ENCODE measurements around the gene RPS6KA1. TPM values are rescaled to one million over a fixed set of nuclear protein-coding genes. Genes with fewer than 3 reads are reported as not detected.
A peak's percentile ranks its signal among the peaks of the same experiment; 100 is the strongest.
"Not testable (repeated sequence)": the region's sequence is repeated elsewhere in the genome, so short reads cannot be mapped to it uniquely, and the experiment has no call there.

Gene RPS6KA1
- total and polyA plus RNA-seq, 2 of the 4 experiments (the other 2 are of a cell fraction) = 3.6 to 6.3 TPM

- Histone ChIP-seq H3K79me1 (ENCODE audit: low read depth in 1 of 2, low read length in 2 of 2) (peaks cover 5 to 12% of the 10 kb centered on the region in 2 experiments; a peak in 3 of 4 replicates), H3K18ac (ENCODE audit: low read depth, low read length) (peak overlapping the region; percentile 54), H4K20me1 (ENCODE audit: insufficient read depth, low read length) (peaks cover 4% of the 10 kb centered on the region; the same call in 1 of the 2 replicates), H3K9ac (ENCODE audit: low read depth, low read length) (peak overlapping the region; percentile 74), H4K5ac (ENCODE audit: low read depth, low read length) (peak overlapping the region; percentile 70), H3K4ac (ENCODE audit: low read depth, low read length) (peak overlapping the region; percentile 97), H4K8ac (ENCODE audit: low read depth in 2 of 2, low read length in 2 of 2) (peak overlapping the region; percentile 100), H3K27me3 (ENCODE audit: control insufficient read depth, insufficient read depth, low read length) (no peaks in the 10 kb centered on the region), H2BK20ac (ENCODE audit: low read depth, low read length) (no peak overlapping the region), H4K91ac (ENCODE audit: insufficient read depth, low read depth, low read length) (peak overlapping the region; percentile 79), H3K9me3 (ENCODE audit: control insufficient read depth, insufficient read depth, low read length) (no peaks in the 10 kb centered on the region), H3K36me3 (ENCODE audit: control insufficient read depth, insufficient read depth, low read length) (no peaks in the 10 kb centered on the region), H3K27ac (ENCODE audit: insufficient read depth, low read length) (peak overlapping the region; percentile 81), H3K4me2 (ENCODE audit: low read depth, low read length) (peak overlapping the region; percentile 81), H3K9me1 (ENCODE audit: insufficient read depth, low read length) (peaks cover 4% of the 10 kb centered on the region; the same call in 1 of the 2 replicates), H2BK120ac (ENCODE audit: low read depth, low read length) (peak overlapping the region; percentile 68), H3K4me1 (ENCODE audit: control insufficient read depth, insufficient read depth, low read length) (peaks cover 5% of the 10 kb centered on the region), H2BK5ac (ENCODE audit: low read depth, low read length, poor library complexity, severe bottlenecking) (peak overlapping the region; percentile 67), H2AK5ac (ENCODE audit: low read depth, low read length) (peak overlapping the region; percentile 78; the same call in 1 of the 2 replicates), H2BK15ac (ENCODE audit: low read depth, low read length) (no peak overlapping the region), H2AFZ (replicated peaks; ENCODE audit: low read length, poor library complexity) (peak overlapping the region; percentile 100), H3K56ac (ENCODE audit: extremely low read depth, insufficient read depth, low read length) (peak overlapping the region; percentile 54), H3K4me3 (ENCODE audit: insufficient read depth, low read depth, low read length) (peak overlapping the region; percentile 60), H2AK9ac (replicated peaks; ENCODE audit: low read depth, low read length, poor library complexity) (peak overlapping the region; percentile 99), H3K14ac (replicated peaks; ENCODE audit: low read depth, low read length) (peak overlapping the region; percentile 97), H3K23ac (ENCODE audit: low read depth, low read length) (peak overlapping the region; percentile 94)
- dilution Hi-C loops (cut with HindIII; ENCODE audit: low sequenced_read_pairs, unreplicated experiment) = no loop called here
- ChIA-PET CTCF (interaction anchor here (0.5 to 2.2 kb wide), 11 partner anchors 10 to 102 kb away, joined by 3 to 10 read pairs (median 3); partner anchors contain the start of gene DHDDS), POLR2A (ENCODE audit: unreplicated experiment) (interaction anchor here (0.5 to 0.7 kb wide), 2 partner anchors 11 to 1261 kb away, joined by 3 read pairs; no protein-coding TSS in a partner anchor)
- no TSS peak for BruUV-seq (replicated peaks)
- intact Hi-C loops (cut with micrococcal nuclease) = loop anchor here (1.0 kb wide), 1 partner anchor 289 kb away; no protein-coding TSS in a partner anchor
- DNase-seq = peak; percentile 55
- in situ Hi-C loops (cut with MboI; ENCODE audit: low sequenced_read_pairs) = no loop called here
- WGBS, 2 experiments (ENCODE audit: extremely low coverage in 2 of 2, insufficient read length in 1 of 2) = 1% methylated on average over 21 of the region's 74 CpGs; no CpG with 5 or more reads in 1 of the 2 experiments
- ATAC-seq (ENCODE audit: low read depth) = peak; percentile 89
- TF ChIP-seq CHD1 (IDR thresholded peaks at IDR 0.05; ENCODE audit: low read depth, low read length) (no peak), BHLHE40 (IDR thresholded peaks at IDR 0.05; ENCODE audit: low read depth, low read length) (peak; percentile 95)
- TF ChIP-seq, protein P1, sequence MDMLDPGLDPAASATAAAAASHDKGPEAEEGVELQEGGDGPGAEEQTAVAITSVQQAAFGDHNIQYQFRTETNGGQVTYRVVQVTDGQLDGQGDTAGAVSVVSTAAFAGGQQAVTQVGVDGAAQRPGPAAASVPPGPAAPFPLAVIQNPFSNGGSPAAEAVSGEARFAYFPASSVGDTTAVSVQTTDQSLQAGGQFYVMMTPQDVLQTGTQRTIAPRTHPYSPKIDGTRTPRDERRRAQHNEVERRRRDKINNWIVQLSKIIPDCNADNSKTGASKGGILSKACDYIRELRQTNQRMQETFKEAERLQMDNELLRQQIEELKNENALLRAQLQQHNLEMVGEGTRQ (IDR thresholded peaks at IDR 0.05; ENCODE audit: low read depth, low read length) = peak; percentile 55; the same call in 1 of the 2 replicates
These were observed 28.9 kb upstream of the RPS6KA1 start for GRCh38 chr1:26500488-26501175.

DNA sequence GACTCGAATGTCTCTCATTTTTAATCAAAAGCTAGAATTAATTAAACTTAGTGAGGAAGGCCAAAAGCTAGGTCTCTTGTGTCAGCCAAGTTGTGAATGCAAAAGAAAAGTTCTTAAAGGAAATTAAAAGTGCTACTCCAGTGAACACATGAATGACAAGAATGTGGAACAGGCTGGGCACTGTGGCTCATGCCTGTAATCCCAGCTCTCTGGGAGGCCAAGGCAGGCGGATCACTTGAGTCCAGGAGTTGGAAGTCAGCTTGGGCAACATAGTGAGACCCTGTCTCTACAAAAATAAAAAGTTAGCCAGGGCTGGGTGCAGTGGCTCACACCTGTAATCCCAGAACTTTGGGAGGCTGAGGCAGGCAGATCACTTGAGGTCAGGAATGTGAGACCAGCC is 18.9 kb upstream of the RPS6KA1 start:
- H3K14ac ChIP-seq (replicated peaks; ENCODE audit: low read depth, low read length); H4K20me1 ChIP-seq (ENCODE audit: insufficient read depth, low read length); H3K56ac ChIP-seq (ENCODE audit: extremely low read depth, insufficient read depth, low read length); H2AK9ac ChIP-seq (replicated peaks; ENCODE audit: low read depth, low read length, poor library complexity); H2BK120ac ChIP-seq (ENCODE audit: low read depth, low read length); H3K9ac ChIP-seq (ENCODE audit: low read depth, low read length); H4K91ac ChIP-seq (ENCODE audit: insufficient read depth, low read depth, low read length); H3K4me3 ChIP-seq (ENCODE audit: insufficient read depth, low read depth, low read length); H3K9me1 ChIP-seq (ENCODE audit: insufficient read depth, low read length); H3K79me1 ChIP-seq (ENCODE audit: low read depth in 1 of 2, low read length in 2 of 2); H3K23ac ChIP-seq (ENCODE audit: low read depth, low read length); H3K18ac ChIP-seq (ENCODE audit: low read depth, low read length); H3K27me3 ChIP-seq (ENCODE audit: control insufficient read depth, insufficient read depth, low read length); H2AK5ac ChIP-seq (ENCODE audit: low read depth, low read length); dilution Hi-C loops (cut with HindIII; ENCODE audit: low sequenced_read_pairs, unreplicated experiment); in situ Hi-C loops (cut with MboI; ENCODE audit: low sequenced_read_pairs); DNase-seq; H2BK5ac ChIP-seq (ENCODE audit: low read depth, low read length, poor library complexity, severe bottlenecking); H3K4ac ChIP-seq (ENCODE audit: low read depth, low read length); H2BK20ac ChIP-seq (ENCODE audit: low read depth, low read length); H3K27ac ChIP-seq (ENCODE audit: insufficient read depth, low read length); H3K9me3 ChIP-seq (ENCODE audit: control insufficient read depth, insufficient read depth, low read length); H3K36me3 ChIP-seq (ENCODE audit: control insufficient read depth, insufficient read depth, low read length); H2BK15ac ChIP-seq (ENCODE audit: low read depth, low read length); POLR2A ChIA-PET (ENCODE audit: unreplicated experiment); H3K4me2 ChIP-seq (ENCODE audit: low read depth, low read length); intact Hi-C loops (cut with micrococcal nuclease); H4K8ac ChIP-seq (ENCODE audit: low read depth in 2 of 2, low read length in 2 of 2); BruUV-seq (replicated peaks); H3K4me1 ChIP-seq (ENCODE audit: control insufficient read depth, insufficient read depth, low read length); H4K5ac ChIP-seq (ENCODE audit: low read depth, low read length); H2AFZ ChIP-seq (replicated peaks; ENCODE audit: low read length, poor library complexity): not testable (repeated sequence)
- ATAC-seq (ENCODE audit: low read depth) = peak; percentile 40; the same call in 1 of the 2 replicates
- 43% methylated on average over 1 of the region's 2 CpGs; no CpG with 5 or more reads in 1 of the 2 experiments for WGBS, 2 experiments (ENCODE audit: extremely low coverage in 2 of 2, insufficient read length in 1 of 2)
- CTCF ChIA-PET = interaction anchor here (0.6 to 0.7 kb wide), 2 partner anchors 278 to 311 kb away, joined by 3 to 4 read pairs; no protein-coding TSS in a partner anchor
